GM21423 (cell line): ENCODE measurements around the gene HS3ST2.
"Not testable (repeated sequence)": the region's sequence is repeated elsewhere in the genome, so short reads cannot be mapped to it uniquely, and the experiment has no call there.

Source experiments
- ATAC-seq: cut with Tn5 transposase; IDR thresholded peaks from one replicate; pipeline ENCODE4 v1.9.1; 2021; ENCODE audit warnings: mild to moderate bottlenecking, moderate library complexity; ENCODE audit not compliant: unreplicated experiment

The HS3ST2 gene

DNA sequence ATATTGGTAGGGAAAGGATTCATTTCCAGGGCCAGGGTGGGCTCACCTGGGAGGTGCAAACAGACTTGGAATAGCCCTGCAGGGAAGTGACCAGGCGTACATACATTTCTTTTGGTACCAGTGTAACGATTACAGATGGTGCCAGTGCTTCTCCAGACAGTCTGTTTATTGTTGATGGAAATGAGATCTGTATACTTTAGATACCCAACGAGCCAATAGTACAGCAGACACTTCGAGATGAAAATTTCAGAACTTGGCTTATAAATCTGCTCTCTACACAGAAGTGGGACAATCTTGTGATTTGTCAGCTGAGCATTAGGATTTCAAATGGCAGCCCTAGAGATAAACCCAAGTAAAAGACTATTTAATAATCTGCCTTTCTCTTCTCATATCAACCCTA, 57.9 kb downstream of the HS3ST2 start:
- no peak for ATAC-seq

DNA sequence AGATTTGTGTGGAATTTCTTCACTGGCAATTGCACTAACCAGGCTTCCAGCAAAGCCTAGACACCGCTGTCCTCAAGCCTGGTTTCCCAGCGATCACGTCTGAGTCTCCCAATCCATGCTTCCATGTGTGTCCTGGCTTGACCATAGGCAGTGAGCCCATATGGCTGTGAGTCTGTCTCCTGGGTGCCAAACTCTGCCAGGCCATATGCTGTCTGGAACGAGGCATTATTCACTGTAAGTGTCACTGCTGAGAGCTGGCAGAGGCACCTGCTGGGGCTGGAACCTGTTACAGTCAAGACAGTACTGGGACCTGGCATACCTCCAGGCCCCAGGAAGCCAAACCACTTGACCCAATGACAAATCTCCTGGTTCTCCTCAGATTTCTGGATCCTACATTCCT, 60.4 kb downstream of the HS3ST2 start:
- no peak for ATAC-seq

DNA sequence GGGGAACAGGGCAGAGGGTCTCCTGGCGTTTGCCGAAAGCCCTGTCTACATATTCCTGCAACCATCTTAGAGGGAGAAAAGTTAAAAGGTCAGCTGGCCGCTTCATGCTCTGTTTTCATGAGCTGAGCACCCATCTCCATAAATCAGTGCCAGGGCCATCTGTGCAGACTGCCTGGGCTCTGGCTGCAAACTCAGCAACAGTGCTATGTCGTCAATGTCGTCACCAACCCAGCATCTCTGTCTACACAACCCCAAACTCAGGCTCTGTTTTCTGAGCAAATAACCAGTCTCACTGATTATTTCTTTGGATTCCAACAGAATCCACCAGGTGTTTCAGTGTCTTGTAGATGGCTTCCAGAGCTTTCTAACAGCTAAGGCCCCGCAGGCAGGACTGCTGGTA, 65.0 kb downstream of the HS3ST2 start:
- ATAC-seq, result no peak

DNA sequence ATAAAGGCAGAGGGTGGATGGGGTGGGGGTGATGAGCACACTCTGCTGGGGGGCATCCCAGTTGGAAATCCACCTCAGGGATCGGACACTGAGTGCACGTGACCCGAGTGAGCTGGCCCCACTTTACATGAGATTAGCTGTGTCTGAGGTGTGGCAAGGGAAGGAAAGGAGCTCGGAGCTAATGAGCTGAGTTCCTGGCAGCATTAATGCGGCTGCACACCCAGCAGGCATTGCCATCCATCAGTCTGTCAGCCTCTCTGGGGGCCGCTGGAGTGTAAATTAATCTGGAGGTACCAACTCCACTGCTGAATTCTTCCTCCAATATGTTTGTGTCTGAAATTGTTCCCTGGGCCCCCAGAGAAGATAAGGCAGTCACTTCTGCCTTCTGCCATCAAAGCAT, 65.5 kb downstream of the HS3ST2 start:
- no peak for ATAC-seq

DNA sequence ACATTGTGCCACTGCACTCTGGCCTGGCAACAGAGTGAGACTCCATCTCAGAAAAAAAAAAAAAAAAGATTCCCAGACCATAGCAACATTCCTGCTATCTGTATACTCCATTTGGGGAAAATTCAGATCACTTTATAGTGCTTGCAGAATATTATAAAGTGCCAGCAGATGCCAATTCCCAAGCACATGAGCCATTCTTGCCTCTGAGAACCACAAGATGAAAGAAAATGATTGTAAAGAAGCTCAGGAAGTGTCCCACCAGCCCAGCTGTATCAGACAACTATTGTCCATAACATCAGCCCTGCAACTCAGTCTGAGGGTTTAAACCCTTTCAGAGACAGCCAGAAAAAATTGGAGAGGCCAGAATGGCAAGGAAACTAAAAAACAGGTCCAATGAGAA, 69.0 kb downstream of the HS3ST2 start:
- no peak for ATAC-seq

DNA sequence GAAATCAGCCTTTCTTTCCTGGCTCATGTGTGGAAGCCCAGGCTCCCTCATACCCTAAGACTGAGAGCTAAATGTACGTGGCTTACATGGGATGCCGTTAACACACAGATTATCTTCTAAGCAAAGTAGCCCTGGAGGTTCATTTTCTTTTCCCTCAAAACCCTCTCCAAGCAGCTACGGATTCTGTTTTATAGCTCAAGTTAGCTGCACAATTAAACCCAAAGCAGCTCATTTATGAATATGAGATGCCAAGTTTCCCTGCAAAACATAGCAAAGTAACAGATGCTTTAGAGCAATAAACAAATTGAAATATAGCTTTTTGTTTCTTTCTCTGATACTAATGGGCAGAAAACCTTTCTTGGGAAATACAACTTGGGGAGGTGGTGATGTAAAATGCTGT, 72.0 kb downstream of the HS3ST2 start:
- ATAC-seq, result no peak

DNA sequence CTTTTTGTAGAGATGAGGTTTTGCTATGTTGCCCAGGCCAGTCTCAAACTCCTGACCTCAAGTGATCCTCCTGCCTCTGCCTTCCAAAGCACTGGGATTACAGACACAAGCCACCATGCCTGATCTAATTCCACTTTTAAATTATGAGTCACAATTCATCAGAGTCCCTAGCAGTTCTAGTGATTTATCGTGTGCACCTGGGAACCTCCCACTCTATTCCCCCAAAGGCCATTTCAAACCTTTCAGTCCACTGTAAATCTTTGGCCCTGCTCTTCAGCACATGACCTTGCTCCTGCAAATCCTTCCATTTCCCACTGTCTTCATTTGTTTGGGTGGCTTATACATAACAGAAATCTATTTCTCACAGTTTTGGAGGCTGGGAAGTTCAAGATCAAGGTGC, 73.0 kb downstream of the HS3ST2 start:
- no peak for ATAC-seq

DNA sequence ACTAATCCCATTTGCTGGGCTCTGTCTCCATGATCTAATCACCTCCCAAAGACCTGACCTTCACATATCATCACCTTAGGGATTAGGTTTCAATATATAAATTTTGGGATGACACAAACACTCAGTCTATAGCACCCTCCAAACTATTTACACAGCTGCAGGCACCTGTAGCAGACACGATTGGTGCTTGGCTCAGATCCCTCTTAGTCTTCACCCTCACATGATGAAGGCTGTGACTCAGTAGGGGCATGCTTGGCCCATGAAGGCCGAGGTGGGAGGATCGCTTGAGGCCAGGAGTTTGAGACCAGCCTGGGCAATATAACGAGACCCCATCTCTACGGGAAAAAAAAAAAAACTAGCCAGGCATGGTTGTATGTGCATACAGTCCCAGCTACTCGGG, 73.5 kb downstream of the HS3ST2 start:
- no peak for ATAC-seq

DNA sequence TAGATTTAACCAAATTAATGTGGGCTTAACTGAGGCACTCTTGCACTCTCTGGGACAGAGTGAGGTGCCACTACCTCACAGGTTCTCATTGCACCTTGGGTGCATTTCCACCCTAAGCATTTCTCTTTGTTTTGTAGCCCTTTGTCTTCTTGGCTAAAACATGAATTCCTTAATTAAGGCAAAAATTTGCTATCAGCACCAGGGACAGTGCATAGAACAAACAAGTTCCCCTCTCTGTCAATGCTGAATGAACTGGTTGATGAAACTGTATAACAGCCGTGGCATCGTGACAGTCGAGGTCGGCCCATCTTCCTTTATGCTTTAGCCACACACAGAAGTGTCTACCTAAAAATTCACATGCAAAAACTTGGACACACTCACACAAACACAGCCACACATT, 74.8 kb downstream of the HS3ST2 start:
- ATAC-seq, result no peak

DNA sequence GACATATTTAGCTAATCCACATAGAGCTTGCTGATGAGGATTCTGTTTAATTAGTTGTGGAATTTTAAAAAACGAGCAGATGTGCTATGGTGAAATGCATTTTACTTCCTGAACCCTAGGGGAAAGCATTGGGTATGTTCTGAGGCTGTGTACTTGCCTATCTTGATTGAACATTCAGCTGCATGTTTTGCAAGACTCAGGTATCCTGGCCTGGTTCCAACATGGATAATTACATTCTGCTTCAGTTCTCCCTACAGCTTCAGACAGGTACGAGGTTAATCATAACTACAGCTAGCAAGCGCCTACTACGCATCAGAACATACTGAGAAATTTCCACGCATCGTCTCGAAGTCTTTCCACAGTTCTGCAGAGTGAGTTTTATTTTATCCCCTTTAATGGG, 77.0 kb downstream of the HS3ST2 start:
- no peak for ATAC-seq

DNA sequence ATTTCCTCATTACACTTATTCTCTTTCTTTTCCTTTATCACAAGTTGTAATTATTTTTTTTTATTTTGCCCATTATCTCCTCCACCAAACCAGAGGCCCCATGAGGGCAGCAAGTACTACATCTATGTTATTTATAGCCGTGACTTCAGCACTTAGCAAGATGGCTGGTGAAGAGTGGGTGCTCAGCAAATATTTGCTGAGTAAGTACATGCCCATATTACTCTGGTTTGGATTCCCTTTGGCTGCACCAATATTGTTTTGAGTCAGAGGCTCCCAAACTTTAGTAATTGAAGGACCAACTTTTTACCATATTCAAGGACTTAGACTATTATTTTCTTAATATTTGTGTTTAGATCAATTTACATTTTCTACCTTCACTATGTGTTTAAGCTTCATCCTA, 83.2 kb downstream of the HS3ST2 start:
- ATAC-seq, result no peak

DNA sequence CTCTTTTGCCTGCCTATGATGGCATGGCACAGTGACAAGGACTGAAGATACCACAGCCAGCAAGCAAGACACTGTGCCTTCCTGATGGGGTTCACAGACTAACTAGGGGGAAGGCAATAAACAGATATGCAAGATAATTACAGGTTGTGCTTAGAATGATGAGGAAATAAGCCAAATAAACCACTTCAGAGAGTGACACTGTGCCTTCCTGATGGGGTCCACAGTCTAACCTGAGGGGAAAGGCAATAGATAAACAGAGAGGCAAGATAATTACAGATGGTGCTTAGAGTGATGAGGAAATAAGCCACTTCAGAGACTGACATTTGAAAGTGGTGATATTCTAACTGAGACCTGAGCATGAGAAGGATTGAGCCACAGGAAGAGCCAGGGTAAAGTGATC, 84.2 kb downstream of the HS3ST2 start:
- no peak for ATAC-seq

DNA sequence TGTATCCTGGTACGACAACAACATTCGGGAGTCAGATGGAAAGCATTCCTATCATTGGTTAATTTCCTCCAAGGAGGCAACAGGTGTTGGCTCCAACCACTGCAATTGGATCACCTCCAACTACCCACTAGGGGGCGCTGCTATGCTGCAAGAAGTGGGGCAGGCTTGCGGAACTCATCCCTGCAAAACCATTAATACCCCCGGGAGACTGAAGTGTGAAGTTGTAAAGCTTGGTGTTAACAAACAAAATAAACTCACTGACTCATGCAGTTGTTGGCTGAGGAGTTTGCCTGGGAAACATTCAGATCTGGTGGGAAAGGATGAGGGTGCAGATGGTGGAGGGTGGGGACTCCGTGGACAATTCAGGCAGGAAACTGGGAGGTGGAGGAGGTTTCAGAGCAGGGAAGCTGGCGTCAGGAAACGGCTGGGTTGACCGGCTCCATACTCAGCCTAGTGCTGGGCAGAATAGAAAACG, 84.9 kb downstream of the HS3ST2 start:
- ATAC-seq, result no peak

DNA sequence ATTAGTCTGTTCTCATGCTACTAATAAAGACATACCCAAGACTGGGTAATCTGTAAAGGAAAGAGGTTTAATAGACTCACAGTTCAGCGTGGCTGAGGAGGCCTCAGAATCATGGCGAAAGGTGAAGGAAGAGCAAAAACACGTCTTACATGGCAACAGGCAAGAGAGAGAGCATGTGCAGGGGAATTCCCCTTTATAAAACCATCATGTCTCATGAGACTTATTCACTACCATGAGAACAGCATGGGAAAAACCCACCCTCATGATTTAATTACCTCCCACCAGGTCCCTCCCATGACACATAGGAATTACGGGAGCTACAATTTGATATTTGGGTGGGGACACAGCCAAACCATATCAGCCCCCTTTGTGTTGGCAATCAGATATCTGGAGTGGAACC, 85.6 kb downstream of the HS3ST2 start:
- ATAC-seq, result not testable (repeated sequence)

DNA sequence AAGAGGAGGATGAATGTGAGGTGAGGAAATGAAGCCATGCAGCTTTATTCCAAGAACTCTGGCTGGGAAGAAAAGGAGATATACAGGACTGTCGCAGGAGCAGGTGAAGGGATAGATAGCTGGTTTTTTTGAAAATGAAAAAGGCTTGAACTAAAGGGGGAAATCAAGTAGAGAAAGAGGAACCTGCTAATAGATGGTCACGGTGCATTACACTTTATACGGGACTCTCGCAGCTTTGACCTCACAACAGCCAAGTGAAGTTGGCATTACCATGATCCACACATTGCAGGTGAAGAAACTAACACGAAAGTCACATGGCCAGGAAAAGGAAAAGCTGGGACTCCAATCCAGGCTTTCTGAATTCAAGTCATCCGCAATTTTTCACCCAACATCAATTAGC, 86.9 kb downstream of the HS3ST2 start:
- ATAC-seq, result no peak

DNA sequence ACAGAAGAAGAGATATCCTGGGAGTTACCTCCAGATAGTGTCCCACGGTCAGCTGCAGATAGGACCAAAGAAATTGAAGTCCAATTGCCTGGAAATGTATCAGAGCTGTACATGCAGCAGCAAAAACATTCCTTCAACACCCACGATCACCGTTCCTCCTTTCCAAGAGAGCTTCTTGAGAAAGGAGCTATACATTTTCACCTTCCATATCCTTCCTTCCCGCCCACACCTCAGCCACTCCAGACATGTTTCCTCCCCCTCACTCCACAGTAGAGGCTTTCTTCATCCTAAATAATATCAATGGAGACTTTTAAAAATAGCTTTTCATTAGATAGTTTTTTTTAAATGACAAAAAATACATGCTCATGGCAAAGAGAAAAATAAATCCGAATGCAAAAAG, 87.6 kb downstream of the HS3ST2 start:
- ATAC-seq, result no peak

DNA sequence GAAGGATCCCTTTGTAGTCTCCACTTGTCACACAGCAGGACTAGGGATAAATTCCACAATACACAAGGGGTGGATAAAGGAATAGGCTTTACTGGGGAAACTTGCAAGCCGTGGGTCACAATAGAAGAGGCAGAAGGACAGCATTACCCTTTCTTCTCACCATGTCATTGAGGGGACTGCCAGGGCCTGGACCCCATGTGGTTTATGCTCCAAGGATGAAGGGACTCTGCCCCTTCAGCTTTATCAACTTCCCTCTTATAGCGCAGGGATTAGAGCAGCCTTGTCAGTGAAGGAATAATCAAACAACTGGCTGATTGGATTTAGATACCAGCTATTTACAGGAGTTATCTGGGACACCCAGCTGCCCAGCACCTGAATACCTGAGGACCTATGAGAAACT, 89.8 kb downstream of the HS3ST2 start:
- ATAC-seq, result no peak

DNA sequence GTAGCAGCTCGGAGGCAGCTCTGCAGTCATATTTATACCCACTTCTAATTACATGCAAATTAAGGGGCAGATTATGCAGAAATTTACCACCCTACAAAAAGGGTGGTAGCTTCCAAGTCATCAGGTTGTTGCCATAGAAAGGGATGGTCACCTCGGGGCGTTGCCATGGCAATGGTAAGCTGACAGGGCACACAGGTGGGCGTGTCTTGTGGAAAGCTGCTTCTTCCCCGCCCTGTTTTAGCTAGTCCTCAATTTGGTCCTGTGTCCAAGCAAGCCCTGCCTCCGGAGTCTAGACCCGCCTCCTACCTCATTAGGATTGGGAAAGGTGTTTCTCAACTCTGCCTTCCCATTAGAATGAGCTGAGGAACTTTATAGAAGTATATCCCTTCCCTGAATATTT, 98.7 kb downstream of the HS3ST2 start:
- ATAC-seq, result no peak

DNA sequence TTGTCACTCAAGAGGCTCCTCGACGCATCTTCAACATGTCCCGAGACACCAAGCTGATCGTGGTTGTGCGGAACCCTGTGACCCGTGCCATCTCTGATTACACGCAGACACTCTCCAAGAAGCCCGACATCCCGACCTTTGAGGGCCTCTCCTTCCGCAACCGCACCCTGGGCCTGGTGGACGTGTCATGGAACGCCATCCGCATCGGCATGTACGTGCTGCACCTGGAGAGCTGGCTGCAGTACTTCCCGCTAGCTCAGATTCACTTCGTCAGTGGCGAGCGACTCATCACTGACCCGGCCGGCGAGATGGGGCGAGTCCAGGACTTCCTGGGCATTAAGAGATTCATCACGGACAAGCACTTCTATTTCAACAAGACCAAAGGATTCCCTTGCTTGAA, 101.0 kb downstream of the HS3ST2 start:
- ATAC-seq, result no peak

DNA sequence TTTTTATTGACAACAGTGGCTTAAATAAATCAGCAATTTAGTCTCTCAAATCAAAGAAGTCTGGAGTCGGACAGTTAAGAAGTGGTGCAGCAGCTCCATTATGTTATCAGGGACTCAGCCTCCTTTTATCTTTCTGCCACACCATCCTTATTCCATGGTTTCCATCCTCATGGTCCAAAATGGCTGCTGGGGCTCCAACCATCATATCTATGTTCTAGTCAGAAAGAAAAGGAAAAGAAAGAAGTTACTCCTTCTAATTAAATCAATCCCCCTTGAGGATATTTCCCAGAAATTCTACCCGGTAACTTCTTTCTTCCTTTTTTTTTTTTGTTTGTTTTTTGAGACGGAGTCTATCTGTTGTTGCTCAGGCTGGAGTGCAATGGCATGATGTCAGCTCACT, 109.5 kb downstream of the HS3ST2 start:
- no peak for ATAC-seq

DNA sequence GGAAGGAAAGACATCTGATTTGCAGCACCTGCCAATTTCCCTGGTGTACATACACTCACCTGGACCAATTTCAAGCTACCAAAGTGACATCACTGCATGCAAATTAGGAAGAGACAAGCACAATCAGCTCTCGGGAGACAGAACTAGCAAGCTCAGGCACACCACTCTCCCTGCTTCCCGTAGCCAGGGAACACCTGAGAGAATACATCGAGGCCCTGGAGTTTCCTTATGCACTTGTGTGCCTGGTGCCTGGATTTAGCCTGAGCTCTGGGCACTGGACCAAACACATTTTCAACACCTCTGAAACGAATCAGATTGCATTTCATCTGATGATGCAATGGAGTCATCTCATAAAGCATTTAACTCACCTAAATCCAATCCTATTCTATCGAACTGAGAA, 110.5 kb downstream of the HS3ST2 start:
- no peak for ATAC-seq

DNA sequence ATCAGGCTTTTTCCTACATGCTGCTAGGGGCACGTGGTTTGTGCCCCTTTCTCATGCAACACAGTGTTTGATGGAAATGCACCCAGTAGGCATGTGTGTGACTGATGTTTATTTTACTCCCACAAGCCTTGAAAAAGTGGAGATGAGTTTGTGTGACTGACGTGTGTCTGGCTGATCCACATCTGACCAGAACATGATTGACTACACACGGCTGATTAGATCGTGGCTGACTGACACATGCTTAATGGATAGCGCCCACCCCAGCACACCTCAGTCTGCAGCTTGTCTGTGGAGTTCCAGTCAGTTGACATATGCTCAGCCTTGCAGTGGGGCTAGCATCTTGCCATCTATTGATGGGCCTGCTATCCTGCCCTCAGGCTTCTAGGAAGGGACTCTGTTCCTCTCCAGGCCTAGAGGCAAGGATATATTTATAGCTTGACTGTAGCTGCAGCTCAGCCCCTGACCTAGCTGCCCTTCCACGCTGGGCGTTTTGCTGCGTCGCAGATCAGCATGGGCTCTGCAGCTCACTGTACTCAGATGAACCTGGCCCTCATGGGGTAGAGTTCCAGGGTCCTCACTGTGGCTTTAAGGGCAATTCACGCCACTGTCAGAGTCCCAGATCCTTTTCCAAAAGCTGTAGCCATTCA, 112.3 kb downstream of the HS3ST2 start:
- no peak for ATAC-seq

DNA sequence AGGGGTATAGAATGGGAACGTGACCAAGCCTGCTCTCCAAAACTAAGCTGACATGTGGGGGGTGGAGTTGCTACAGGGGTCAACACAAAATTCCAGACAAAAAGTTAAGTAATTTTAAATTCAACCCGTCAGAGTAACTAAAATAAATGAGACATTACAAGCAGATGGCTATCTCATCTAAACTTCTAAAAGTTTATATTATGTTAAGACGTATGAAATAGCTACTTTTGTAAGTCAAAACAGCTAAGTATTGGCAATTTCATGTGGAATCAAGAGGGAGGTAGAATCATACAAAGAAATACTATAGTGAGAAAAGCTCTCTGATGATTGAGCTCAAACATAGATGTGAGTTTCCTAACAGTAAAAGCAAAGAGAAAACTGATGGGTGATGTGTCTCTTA, 113.3 kb downstream of the HS3ST2 start:
- no peak for ATAC-seq
